ENCODE measurements around the gene IPPK. TPM values are rescaled to one million over a fixed set of nuclear protein-coding genes. Genes with fewer than 3 reads are reported as not detected.
A peak's percentile ranks its signal among the peaks of the same experiment; 100 is the strongest.

IPPK gene
- total RNA-seq, 3 donors from 2014 or later, result 6.8 to 9.0 (median 7.7) TPM

DNA sequence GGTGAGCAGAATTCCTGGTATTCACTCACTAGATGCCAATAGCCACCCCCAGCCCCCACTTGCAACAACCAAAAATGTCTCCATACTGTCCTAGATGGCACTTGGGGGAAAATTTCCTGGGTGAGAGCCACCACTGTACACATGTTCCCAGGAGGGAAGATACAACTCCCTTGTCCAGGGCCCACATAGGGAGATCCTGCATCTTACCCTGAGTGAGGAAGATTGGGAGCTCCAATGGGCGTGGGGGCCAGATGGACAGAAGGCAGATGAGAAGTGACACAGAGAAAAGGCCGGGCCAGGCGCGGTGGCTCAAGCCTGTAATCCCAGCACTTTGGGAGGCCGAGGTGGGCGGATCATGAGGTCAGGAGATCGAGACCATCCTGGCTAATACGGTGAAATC lies 12.3 kb upstream of the IPPK start:
- no peaks in the 10 kb centered on the region for H3K9me3 ChIP-seq
- no peaks in the 10 kb centered on the region for H3K36me3 ChIP-seq (ENCODE audit: low read depth)
- DNase-seq (no peak), ATAC-seq (no peak)
- H3K4me1 ChIP-seq (ENCODE audit: low read depth), result no peaks in the 10 kb centered on the region
- TF ChIP-seq CTCF (IDR thresholded peaks at IDR 0.05), result no peak
- intact Hi-C loops (cut with DNase I, micrococcal nuclease), result no loop called here
- H3K4me3 ChIP-seq, result no peak overlapping the region

- no peak for ATAC-seq
Measured at GRCh38 chr9:92680166-92681119, 10.5 kb upstream of the IPPK start.

GRCh38 chr9:92679413-92680165 lies 9.7 kb upstream of the IPPK start:
- Histone ChIP-seq H3K36me3 (ENCODE audit: low read depth) (no peaks in the 10 kb centered on the region), H3K4me3 (no peak overlapping the region), H3K4me1 (ENCODE audit: low read depth) (no peaks in the 10 kb centered on the region), H3K9me3 (no peaks in the 10 kb centered on the region)
- DNase-seq, result no peak
- no peak for TF ChIP-seq CTCF (IDR thresholded peaks at IDR 0.05)
- ATAC-seq, result no peak
- intact Hi-C loops (cut with DNase I, micrococcal nuclease), result no loop called here

More at GRCh38 chr9:92680166-92681119, 10.5 kb upstream of the IPPK start:
- Histone ChIP-seq H3K36me3 (ENCODE audit: low read depth) (no peaks in the 10 kb centered on the region), H3K4me1 (ENCODE audit: low read depth) (no peaks in the 10 kb centered on the region), H3K4me3 (no peak overlapping the region), H3K9me3 (no peaks in the 10 kb centered on the region)
- no peak for DNase-seq
- TF ChIP-seq CTCF (IDR thresholded peaks at IDR 0.05), result no peak
- intact Hi-C loops (cut with DNase I, micrococcal nuclease), result no loop called here

DNA sequence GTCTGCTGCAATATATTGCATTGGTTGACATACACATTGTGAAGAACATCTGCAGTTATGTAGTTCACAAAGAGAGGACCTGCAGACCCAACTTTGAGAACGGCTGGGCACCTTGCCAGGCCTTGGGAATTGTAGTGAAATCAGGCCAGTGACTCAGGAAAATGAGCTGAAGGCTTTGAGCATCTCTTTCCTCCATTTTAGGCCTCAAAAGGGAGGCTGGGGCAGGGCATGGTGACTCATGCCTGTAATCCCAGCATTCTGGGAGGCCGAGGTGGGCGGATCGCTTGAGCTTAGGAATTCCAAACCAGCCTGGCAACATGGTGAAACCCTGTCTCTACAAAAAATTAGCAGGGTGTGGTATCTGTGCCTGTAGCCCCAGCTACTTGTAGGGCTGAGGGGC lies 1.4 kb upstream of the IPPK start:
- Histone ChIP-seq H3K9me3 (no peaks in the 10 kb centered on the region), H3K36me3 (ENCODE audit: low read depth) (no peaks in the 10 kb centered on the region), H3K4me1 (ENCODE audit: low read depth) (peaks cover 18% of the 10 kb centered on the region), H3K4me3 (no peak overlapping the region)
- ATAC-seq (no peak), DNase-seq (peak in 1 of 3 donors; percentile 37)
- TF ChIP-seq CTCF (IDR thresholded peaks at IDR 0.05), result no peak
- intact Hi-C loops (cut with DNase I, micrococcal nuclease), result no loop called here

DNA sequence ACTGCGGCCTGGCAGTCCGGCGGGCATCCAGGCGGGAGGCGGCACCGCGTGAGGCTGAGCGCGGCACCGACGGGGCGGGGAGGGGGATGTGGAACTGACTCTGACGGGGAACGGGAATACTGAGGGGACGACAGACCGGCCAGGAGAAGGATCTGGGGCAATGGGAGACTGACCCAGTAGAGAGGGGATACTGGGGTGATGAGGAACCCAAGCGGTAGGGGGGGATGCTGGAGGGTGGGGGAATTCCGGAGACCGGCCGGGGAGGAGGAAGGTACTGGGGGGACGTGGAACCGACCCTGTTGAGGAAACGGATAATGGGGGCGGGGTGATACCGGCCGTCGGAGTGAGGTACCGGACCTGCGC lies 423 bp downstream of the IPPK start:
- ATAC-seq, result peak; percentile 46
- DNase-seq, result peak; percentile 40 to 67 (median 66)

More for the DNA sequence above, 423 bp downstream of the IPPK start:
- intact Hi-C loops (cut with DNase I, micrococcal nuclease), result no loop called here
- no peaks in the 10 kb centered on the region for H3K9me3 ChIP-seq
- TF ChIP-seq CTCF (IDR thresholded peaks at IDR 0.05), result no peak
- peak overlapping the region; percentile 73 for H3K4me3 ChIP-seq
- no peaks in the 10 kb centered on the region for H3K36me3 ChIP-seq (ENCODE audit: low read depth)
- H3K4me1 ChIP-seq (ENCODE audit: low read depth), result peaks cover 18% of the 10 kb centered on the region
